ENCODE measurements around the gene PNLDC1. TPM values are rescaled to one million over a fixed set of nuclear protein-coding genes. Genes with fewer than 3 reads are reported as not detected.
A peak's percentile ranks its signal among the peaks of the same experiment; 100 is the strongest.

PNLDC1 gene
- total and polyA plus RNA-seq, 12 donors = 0.09 to 0.72 (median 0.22) TPM; not detected in 6

- no peaks in the 10 kb centered on the region for H3K27me3 ChIP-seq
- H3K36me3 ChIP-seq = peaks cover 0 to 97% (median 31%) of the 10 kb centered on the region in 9 donors
- H3K27ac ChIP-seq = no peak overlapping the region
- no peak for DNase-seq
- no peaks in the 10 kb centered on the region for H3K4me1 ChIP-seq
- intact Hi-C loops (cut with DNase I) = loop anchor here in 2 of 10 donors (5.0 to 10.0 kb wide), 2 partner anchors 33 to 60 kb away; partner anchors contain the start of genes SOD2 (in 1 of the 2) and TCP1 (in 1 of the 2)
- H3K9me3 ChIP-seq = no peaks in the 10 kb centered on the region
- no peak for ATAC-seq
- WGBS, 2 donors = 83 to 84% methylated on average over 2 of the region's 2 CpGs
- H3K4me3 ChIP-seq = no peak overlapping the region
- no peak for TF ChIP-seq CTCF (IDR thresholded peaks at IDR 0.05)
Measured at GRCh38 chr6:159754401-159754800, 45.7 kb upstream of the PNLDC1 start.

GRCh38 chr6:159754959-159755914, 44.8 kb upstream of the PNLDC1 start:
- no peaks in the 10 kb centered on the region for H3K9me3 ChIP-seq
- H3K4me3 ChIP-seq = no peak overlapping the region
- no peak for TF ChIP-seq CTCF (IDR thresholded peaks at IDR 0.05)
- peaks cover 0 to 88% (median 26%) of the 10 kb centered on the region in 9 donors for H3K36me3 ChIP-seq
- DNase-seq = no peak
- H3K27ac ChIP-seq = no peak overlapping the region
- WGBS, 2 donors = 71 to 76% methylated on average over 15 of the region's 15 CpGs
- peaks cover 0 to 7% (median 0%) of the 10 kb centered on the region in 9 donors for H3K4me1 ChIP-seq
- intact Hi-C loops (cut with DNase I) = loop anchor here in 2 of 10 donors (5.0 to 10.0 kb wide), 2 partner anchors 32 to 60 kb away; partner anchors contain the start of genes SOD2 (in 1 of the 2) and TCP1 (in 1 of the 2)
- no peaks in the 10 kb centered on the region for H3K27me3 ChIP-seq
- peak in 5 of 8 donors; percentile 10 to 51 (median 44) for ATAC-seq

- Histone ChIP-seq H3K9me3 (no peaks in the 10 kb centered on the region), H3K27me3 (no peaks in the 10 kb centered on the region), H3K4me1 (peaks cover 0 to 20% (median 12%) of the 10 kb centered on the region in 9 donors), H3K36me3 (peaks cover 0 to 76% (median 24%) of the 10 kb centered on the region in 9 donors), H3K4me3 (no peak overlapping the region), H3K27ac (no peak overlapping the region)
- ATAC-seq = no peak
- TF ChIP-seq CTCF (IDR thresholded peaks at IDR 0.05) = no peak
- 83 to 84% methylated on average over 4 of the region's 4 CpGs for WGBS, 2 donors
- intact Hi-C loops (cut with DNase I) = loop anchor here in 1 of 10 donors (10.0 kb wide), 1 partner anchor 62 kb away; the partner anchor contains the start of gene SOD2
- DNase-seq = no peak
Measured at GRCh38 chr6:159756508-159756907, 43.6 kb upstream of the PNLDC1 start.
